Mucosa of gallbladder (tissue), 1 donor: ENCODE data around the gene ZMYND8. TPM values are rescaled to one million over a fixed set of nuclear protein-coding genes. Genes with fewer than 3 reads are reported as not detected.
"Not testable (repeated sequence)": the region's sequence is repeated elsewhere in the genome, so short reads cannot be mapped to it uniquely, and the experiment has no call there.

Source experiments
- DNase-seq: peaks from one replicate; pipeline ENCODE4 v3.0.0-alpha.2; 2020; ENCODE audit warnings: low spot score
- total RNA-seq: library from RNA; stranded (reverse); gene quantifications from one replicate; pipeline ENCODE4 v1.2.1, GENCODE V29; 2021
- donor health status: DM: no; HTN: no; CAD: no.

ZMYND8 gene
- total RNA-seq, 1 donor from 2014 or later: 55.2 TPM

GRCh38 chr20:47246061-47246777, 110.3 kb downstream of the ZMYND8 start:
- DNase-seq: no peak

GRCh38 chr20:47245166-47245565, 111.3 kb downstream of the ZMYND8 start:
- DNase-seq: not testable (repeated sequence)

GRCh38 chr20:47244451-47244850, 112.0 kb downstream of the ZMYND8 start:
- DNase-seq: no peak

- no peak for DNase-seq
Observed at GRCh38 chr20:47243532-47244305, 112.8 kb downstream of the ZMYND8 start.

- DNase-seq: no peak
Observed at GRCh38 chr20:47243003-47243402, 113.5 kb downstream of the ZMYND8 start.

GRCh38 chr20:47241345-47241781, 115.1 kb downstream of the ZMYND8 start:
- DNase-seq: peak; percentile 25

GRCh38 chr20:47240096-47240495, 116.4 kb downstream of the ZMYND8 start:
- DNase-seq: not testable (repeated sequence)

- no peak for DNase-seq
Observed at GRCh38 chr20:47239719-47240067, 116.8 kb downstream of the ZMYND8 start.

GRCh38 chr20:47238780-47239718, 117.5 kb downstream of the ZMYND8 start:
- DNase-seq: no peak

GRCh38 chr20:47237715-47238114, 118.8 kb downstream of the ZMYND8 start:
- no peak for DNase-seq

- no peak for DNase-seq
Observed at GRCh38 chr20:47236639-47236900, 119.9 kb downstream of the ZMYND8 start.

GRCh38 chr20:47235853-47236638, 120.5 kb downstream of the ZMYND8 start:
- DNase-seq: no peak

GRCh38 chr20:47235111-47235510, 121.4 kb downstream of the ZMYND8 start:
- DNase-seq: no peak

- DNase-seq: no peak
Observed at GRCh38 chr20:47233333-47234188, 122.9 kb downstream of the ZMYND8 start.

GRCh38 chr20:47232518-47232917, 124.0 kb downstream of the ZMYND8 start:
- no peak for DNase-seq

- DNase-seq: no peak
Observed at GRCh38 chr20:47231382-47232039, 125.0 kb downstream of the ZMYND8 start.

GRCh38 chr20:47230811-47231256, 125.7 kb downstream of the ZMYND8 start:
- no peak for DNase-seq

GRCh38 chr20:47228654-47229053, 127.8 kb downstream of the ZMYND8 start:
- no peak for DNase-seq

GRCh38 chr20:47227576-47227975, 128.9 kb downstream of the ZMYND8 start:
- DNase-seq: no peak

GRCh38 chr20:47227119-47227518, 129.4 kb downstream of the ZMYND8 start:
- no peak for DNase-seq
